Upper lobe of left lung (tissue), 6 donors: ENCODE data around the gene HS3ST3B1. TPM values are rescaled to one million over a fixed set of nuclear protein-coding genes. Genes with fewer than 3 reads are reported as not detected.

ENCODE experiments used
- ATAC-seq, 2 donors: fragments of 200-7000 bp; cut with Tn5 transposase; one replicate each; pipeline ENCODE4 v1.9.1; 2022; ENCODE audit warnings: mild to moderate bottlenecking in 2 of 2, moderate library complexity in 2 of 2; ENCODE audit not compliant: low FRiP score in 2 of 2
- DNase-seq, 2 donors: peaks; one replicate each; pipeline ENCODE4 v3.0.0-alpha.2; 2019 to 2020
- H3K27ac ChIP-seq, 4 donors: fragments of 200-600 bp; sonication (generic); one replicate each; pipeline ENCODE4 v1.5.1; 2016 to 2019
- H3K27me3 ChIP-seq, 4 donors: fragments of 200-600 bp; sonication (generic); one replicate each; pipeline ENCODE4 v1.5.1; 2017 to 2019
- H3K36me3 ChIP-seq, 4 donors: fragments of 200-600 bp; sonication (generic); one replicate each; pipeline ENCODE4 v1.5.1; 2016 to 2019
- H3K4me1 ChIP-seq, 4 donors: fragments of 200-600 bp; sonication (generic); one replicate each; pipeline ENCODE4 v1.5.1; 2018 to 2019
- H3K4me3 ChIP-seq, 4 donors: fragments of 200-600 bp; sonication (generic); one replicate each; pipeline ENCODE4 v1.5.1; 2017 to 2019; ENCODE audit warnings: mild to moderate bottlenecking in 2 of 4, moderate library complexity in 1 of 4
- H3K9me3 ChIP-seq, 4 donors: fragments of 200-600 bp; sonication (generic); one replicate each; pipeline ENCODE4 v1.5.1; 2018 to 2019
- CTCF ChIP-seq, 6 experiments: fragments of 450-650 bp in 4 of 6; fragments of 200-600 bp in 2 of 6; sonication (generic) in 2 of 6; IDR thresholded peaks; one replicate each; pipeline ENCODE4 v1.5.1; 2016 to 2019; ENCODE audit warnings: antibody characterized with exemption in 6 of 6
- EP300 ChIP-seq, 4 donors: sonication (generic); formaldehyde crosslinking; IDR thresholded peaks; one replicate each; pipeline ENCODE4 v1.5.1; 2017; ENCODE audit warnings: antibody characterized with exemption in 4 of 4, control low read depth in 2 of 4
- POLR2A ChIP-seq, 4 donors: fragments of 450-650 bp; IDR thresholded peaks; one replicate each; pipeline ENCODE4 v1.5.1; 2016 to 2017; ENCODE audit warnings: antibody characterized with exemption in 4 of 4, mild to moderate bottlenecking in 2 of 4
- POLR2AphosphoS5 ChIP-seq, 2 donors: sonication (generic); formaldehyde crosslinking; IDR thresholded peaks; one replicate each; pipeline ENCODE4 v1.5.1; 2017; ENCODE audit warnings: antibody characterized with exemption in 2 of 2
- WGBS, 2 donors: methylation state at CpG; one replicate each; pipeline ENCODE4 v1.1.5; 2017 to 2018; 5-methylcytosine and 5-hydroxymethylcytosine counted together
- total RNA-seq, 6 donors: library from RNA; depleted of rRNA in 4 of 6; stranded (reverse); fragments of >200 nt in 4 of 6; gene quantifications; one replicate each; pipeline versions ENCODE4 v1.1.0 to v1.2.1, GENCODE V29; 2016 to 2021
- donor health status: DM: no; HTN: no; CAD: no; lungs with moderate emphysema.
- donor health status: DM: no; HTN: yes; CAD: no; lungs with severe emphysema.

HS3ST3B1 gene
- total RNA-seq, 6 donors from 2014 or later: 2.7 to 7.2 (median 4.3) TPM

GRCh38 chr17:14366199-14366598, 65.3 kb downstream of the HS3ST3B1 start:
- Histone ChIP-seq H3K4me3 (no peak overlapping the region), H3K27me3 (no peaks in the 10 kb centered on the region), H3K9me3 (no peaks in the 10 kb centered on the region), H3K27ac (no peak overlapping the region), H3K4me1 (peaks cover 0 to 11% (median 3%) of the 10 kb centered on the region in 4 donors), H3K36me3 (no peaks in the 10 kb centered on the region)
- TF ChIP-seq POLR2AphosphoS5 (IDR thresholded peaks at IDR 0.05) (no peak), CTCF (IDR thresholded peaks at IDR 0.05) (no peak), POLR2A (IDR thresholded peaks at IDR 0.05) (no peak), EP300 (IDR thresholded peaks at IDR 0.05) (no peak)
- ATAC-seq: no peak
- no peak for DNase-seq
- 67 to 76% methylated on average over 3 of the region's 3 CpGs for WGBS, 2 donors

GRCh38 chr17:14372461-14372860, 71.6 kb downstream of the HS3ST3B1 start:
- Histone ChIP-seq H3K27ac (peak overlapping the region in 2 of 4 donors; percentile 20 to 48), H3K4me3 (no peak overlapping the region), H3K36me3 (no peaks in the 10 kb centered on the region), H3K4me1 (peaks cover 0 to 4% (median 0%) of the 10 kb centered on the region in 4 donors), H3K9me3 (no peaks in the 10 kb centered on the region), H3K27me3 (no peaks in the 10 kb centered on the region)
- no peak for TF ChIP-seq POLR2AphosphoS5 (IDR thresholded peaks at IDR 0.05)
- no peak for TF ChIP-seq EP300 (IDR thresholded peaks at IDR 0.05)
- no peak for TF ChIP-seq POLR2A (IDR thresholded peaks at IDR 0.05)
- TF ChIP-seq CTCF (IDR thresholded peaks at IDR 0.05): no peak
- WGBS, 2 donors: 61 to 65% methylated on average over 6 of the region's 6 CpGs
- DNase-seq (no peak), ATAC-seq (no peak)

GRCh38 chr17:14372905-14373613, 72.2 kb downstream of the HS3ST3B1 start:
- Histone ChIP-seq H3K4me3 (no peak overlapping the region), H3K36me3 (no peaks in the 10 kb centered on the region), H3K27me3 (no peaks in the 10 kb centered on the region), H3K27ac (peak overlapping the region in 3 of 4 donors; percentile 8 to 48 (median 20)), H3K9me3 (no peaks in the 10 kb centered on the region), H3K4me1 (peaks cover 0 to 4% (median 0%) of the 10 kb centered on the region in 4 donors)
- ATAC-seq: no peak
- DNase-seq: peak in 1 of 2 donors; percentile 15
- TF ChIP-seq EP300 (IDR thresholded peaks at IDR 0.05) (no peak), POLR2AphosphoS5 (IDR thresholded peaks at IDR 0.05) (peak; percentile 11 to 61)
- 52 to 56% methylated on average over 10 of the region's 10 CpGs for WGBS, 2 donors

GRCh38 chr17:14373614-14374259, 72.9 kb downstream of the HS3ST3B1 start:
- Histone ChIP-seq H3K36me3 (no peaks in the 10 kb centered on the region), H3K27me3 (no peaks in the 10 kb centered on the region), H3K9me3 (no peaks in the 10 kb centered on the region), H3K27ac (peak overlapping the region in 1 of 4 donors; percentile 20), H3K4me1 (peaks cover 0 to 4% (median 0%) of the 10 kb centered on the region in 4 donors), H3K4me3 (no peak overlapping the region)
- TF ChIP-seq POLR2A (IDR thresholded peaks at IDR 0.05): no peak
- no peak for TF ChIP-seq CTCF (IDR thresholded peaks at IDR 0.05)
- no peak for TF ChIP-seq EP300 (IDR thresholded peaks at IDR 0.05)
- TF ChIP-seq POLR2AphosphoS5 (IDR thresholded peaks at IDR 0.05): no peak
- WGBS, 2 donors: 63 to 65% methylated on average over 8 of the region's 8 CpGs
- DNase-seq (no peak), ATAC-seq (peak in 1 of 2 donors; percentile 28)

GRCh38 chr17:14374268-14374667, 73.4 kb downstream of the HS3ST3B1 start:
- no peaks in the 10 kb centered on the region for H3K36me3 ChIP-seq
- peaks cover 0 to 4% (median 0%) of the 10 kb centered on the region in 4 donors for H3K4me1 ChIP-seq
- TF ChIP-seq EP300 (IDR thresholded peaks at IDR 0.05) (no peak), CTCF (IDR thresholded peaks at IDR 0.05) (no peak), POLR2A (IDR thresholded peaks at IDR 0.05) (no peak), POLR2AphosphoS5 (IDR thresholded peaks at IDR 0.05) (no peak)
- no peak for ATAC-seq
- H3K4me3 ChIP-seq: no peak overlapping the region
- no peak overlapping the region for H3K27ac ChIP-seq
- H3K9me3 ChIP-seq: no peaks in the 10 kb centered on the region
- 79 to 94% methylated on average over 1 of the region's 1 CpG for WGBS, 2 donors
- DNase-seq: no peak
- no peaks in the 10 kb centered on the region for H3K27me3 ChIP-seq
